A549 treated with AZD9567 at 1 μM for 4 hours (cell line): ENCODE measurements around the gene PCDHB16. TPM values are rescaled to one million over a fixed set of nuclear protein-coding genes. Genes with fewer than 3 reads are reported as not detected.

Source experiments
- total RNA-seq: library from RNA; stranded (reverse); fragments of 200-300 nt; extraction: Qiagen RNA extraction; gene quantifications from 5 replicates; pipeline ENCODE4 v1.2.3, GENCODE V29; 2022; ENCODE audit not compliant: insufficient read depth

PCDHB16 gene
- total RNA-seq, result 0.02 to 0.09 TPM (median 0.06 TPM) in 4 of 5 replicates, not detected in the other

GRCh38 chr5:141182248-141182647, at the start of gene PCDHB16:
PCDHB16 (plus strand) TSS chr5:141182387; CDS start chr5:141182560, 173 bp downstream.

GRCh38 chr5:141135030-141135717, 47.0 kb upstream of the PCDHB16 start, which contains the start of gene PCDHB5:
PCDHB5 (plus strand) TSS chr5:141135206; CDS start chr5:141135435, 229 bp downstream.

GRCh38 chr5:141149812-141150211, 32.4 kb upstream of the PCDHB16 start, which contains the start of gene PCDHB6:
PCDHB6 (plus strand) TSS chr5:141150057; CDS start chr5:141150258, 201 bp downstream.

GRCh38 chr5:141172381-141173204, 9.6 kb upstream of the PCDHB16 start, which contains the start of gene PCDHB7:
PCDHB7 (plus strand) TSS chr5:141172644; CDS start chr5:141172836, 192 bp downstream.

GRCh38 chr5:141177577-141178191, 4.5 kb upstream of the PCDHB16 start, which contains the start of gene PCDHB8:
PCDHB8 (plus strand) TSS chr5:141177790; CDS start chr5:141178035, 245 bp downstream.

GRCh38 chr5:141186897-141187512, 4.8 kb downstream of the PCDHB16 start, which contains the start of gene PCDHB9:
PCDHB9 (plus strand) TSS chr5:141187161; CDS start chr5:141187319, 158 bp downstream.

GRCh38 chr5:141192110-141192725, 10.0 kb downstream of the PCDHB16 start, which contains the start of gene PCDHB10:
PCDHB10 (plus strand) TSS chr5:141192353; CDS start chr5:141192553, 200 bp downstream.

GRCh38 chr5:141199359-141200235, 17.4 kb downstream of the PCDHB16 start, which contains the start of gene PCDHB11:
PCDHB11 (plus strand) TSS chr5:141199627; CDS start chr5:141199775, 148 bp downstream.

GRCh38 chr5:141208478-141208877, 26.3 kb downstream of the PCDHB16 start, which contains the start of gene PCDHB12:
PCDHB12 (plus strand) TSS chr5:141208719; CDS start chr5:141208908, 189 bp downstream.

GRCh38 chr5:141213656-141214339, 31.6 kb downstream of the PCDHB16 start, which contains the start of gene PCDHB13:
PCDHB13 (plus strand) TSS chr5:141213919; CDS start chr5:141214124, 205 bp downstream.

GRCh38 chr5:141223112-141223783, 41.1 kb downstream of the PCDHB16 start, which contains the start of gene PCDHB14:
PCDHB14 (plus strand) TSS chr5:141223343; CDS start chr5:141223506, 163 bp downstream.

Other genes starting within 250 kb of the PCDHB16 start
- gene PCDHAC2, start 215.9 kb upstream of the PCDHB16 start, total RNA-seq, result 3.1 to 3.5 TPM (median 3.3 TPM) in 5 replicates
- gene PCDHB1, start 131.0 kb upstream of the PCDHB16 start, total RNA-seq, result not detected in 5 replicates
- 0.77 to 3.1 TPM (median 3.1 TPM) in 5 replicates for gene PCDHB2, start 87.8 kb upstream of the PCDHB16 start, total RNA-seq
- 0.02 to 0.05 TPM (median 0.03 TPM) in 3 of 5 replicates, not detected in the others for gene PCDHB3, start 81.9 kb upstream of the PCDHB16 start, total RNA-seq
- gene PCDHB4, start 60.6 kb upstream of the PCDHB16 start, total RNA-seq, result 0.03 to 0.06 TPM (median 0.05 TPM) in 3 of 5 replicates, not detected in the others
- gene PCDHB5, start 47.2 kb upstream of the PCDHB16 start, total RNA-seq, result 1.2 to 2.1 TPM (median 1.3 TPM) in 5 replicates
- gene PCDHB6, start 32.3 kb upstream of the PCDHB16 start, total RNA-seq, result 0.71 to 1.3 TPM (median 0.88 TPM) in 5 replicates
- 0.02 TPM in 1 of 5 replicates, not detected in the others for gene PCDHB7, start 9.7 kb upstream of the PCDHB16 start, total RNA-seq
- 0.21 to 0.30 TPM (median 0.25 TPM) in 4 of 5 replicates, not detected in the other for gene PCDHB8, start 4.6 kb upstream of the PCDHB16 start, total RNA-seq
- gene PCDHB9, start 4.8 kb downstream of the PCDHB16 start, total RNA-seq, result 0.02 to 0.20 TPM (median 0.05 TPM) in 3 of 5 replicates, not detected in the others
- 0.04 to 0.05 TPM in 2 of 5 replicates, not detected in the others for gene PCDHB10, start 10.0 kb downstream of the PCDHB16 start, total RNA-seq
- 0.02 to 0.06 TPM (median 0.05 TPM) in 4 of 5 replicates, not detected in the other for gene PCDHB11, start 17.2 kb downstream of the PCDHB16 start, total RNA-seq
- 0.06 TPM in 1 of 5 replicates, not detected in the others for gene PCDHB12, start 26.3 kb downstream of the PCDHB16 start, total RNA-seq
- gene PCDHB13, start 31.5 kb downstream of the PCDHB16 start, total RNA-seq, result 0.05 to 0.06 TPM (median 0.06 TPM) in 4 of 5 replicates, not detected in the other
- gene PCDHB14, start 41.0 kb downstream of the PCDHB16 start, total RNA-seq, result 0.06 to 0.11 TPM (median 0.06 TPM) in 4 of 5 replicates, not detected in the other
- 0.02 to 0.09 TPM (median 0.07 TPM) in 4 of 5 replicates, not detected in the other for gene PCDHB15, start 63.0 kb downstream of the PCDHB16 start, total RNA-seq
- not detected in 5 replicates for gene SLC25A2, start 121.7 kb downstream of the PCDHB16 start, total RNA-seq
- 60.6 to 75.9 TPM (median 73.6 TPM) in 5 replicates for gene TAF7, start 138.4 kb downstream of the PCDHB16 start, total RNA-seq
- 0.22 to 0.39 TPM (median 0.28 TPM) in 4 of 5 replicates, not detected in the other for gene PCDHGA1, start 148.1 kb downstream of the PCDHB16 start, total RNA-seq
- gene PCDHGA2, start 156.4 kb downstream of the PCDHB16 start, total RNA-seq, result 0.42 to 1.1 TPM (median 0.53 TPM) in 5 replicates
- 0.02 TPM in 2 of 5 replicates, not detected in the others for gene PCDHGA3, start 161.4 kb downstream of the PCDHB16 start, total RNA-seq
- gene PCDHGB1, start 167.7 kb downstream of the PCDHB16 start, total RNA-seq, result 1.2 to 1.7 TPM (median 1.5 TPM) in 4 of 5 replicates, not detected in the other
- gene PCDHGA4, start 172.6 kb downstream of the PCDHB16 start, total RNA-seq, result 0.08 to 0.17 TPM (median 0.13 TPM) in 4 of 5 replicates, not detected in the other
- 0.07 to 0.13 TPM (median 0.08 TPM) in 4 of 5 replicates, not detected in the other for gene PCDHGB2, start 177.6 kb downstream of the PCDHB16 start, total RNA-seq
- gene PCDHGA5, start 181.8 kb downstream of the PCDHB16 start, total RNA-seq, result 0.09 to 0.87 TPM (median 0.14 TPM) in 5 replicates
- gene PCDHGB3, start 187.9 kb downstream of the PCDHB16 start, total RNA-seq, result 0.14 to 0.80 TPM (median 0.26 TPM) in 5 replicates
- 0.14 to 0.20 TPM (median 0.18 TPM) in 4 of 5 replicates, not detected in the other for gene PCDHGA6, start 191.5 kb downstream of the PCDHB16 start, total RNA-seq
- gene PCDHGA7, start 200.4 kb downstream of the PCDHB16 start, total RNA-seq, result 0.44 to 0.91 TPM (median 0.79 TPM) in 5 replicates
- 0.66 to 0.88 TPM (median 0.85 TPM) in 5 replicates for gene PCDHGB4, start 205.3 kb downstream of the PCDHB16 start, total RNA-seq
- 0.02 to 0.05 TPM (median 0.04 TPM) in 4 of 5 replicates, not detected in the other for gene PCDHGA8, start 210.2 kb downstream of the PCDHB16 start, total RNA-seq
- 1.9 to 2.9 TPM (median 2.4 TPM) in 5 replicates for gene PCDHGB5, start 215.6 kb downstream of the PCDHB16 start, total RNA-seq
- 0.02 to 0.07 TPM (median 0.04 TPM) in 4 of 5 replicates, not detected in the other for gene PCDHGA9, start 220.4 kb downstream of the PCDHB16 start, total RNA-seq
- gene PCDHGB6, start 225.6 kb downstream of the PCDHB16 start, total RNA-seq, result 0.05 to 0.11 TPM (median 0.09 TPM) in 4 of 5 replicates, not detected in the other
- gene PCDHGA10, start 230.6 kb downstream of the PCDHB16 start, total RNA-seq, result 0.05 TPM in 1 of 5 replicates, not detected in the others
- 0.05 to 0.70 TPM (median 0.06 TPM) in 5 replicates for gene PCDHGB7, start 235.3 kb downstream of the PCDHB16 start, total RNA-seq
- 0.01 to 0.03 TPM (median 0.02 TPM) in 3 of 5 replicates, not detected in the others for gene PCDHGA11, start 238.7 kb downstream of the PCDHB16 start, total RNA-seq
- 0.01 to 0.02 TPM (median 0.02 TPM) in 3 of 5 replicates, not detected in the others for gene PCDHGA12, start 248.1 kb downstream of the PCDHB16 start, total RNA-seq